ENCODE data around the gene FOLR1.
"Not testable (repeated sequence)": the region's sequence is repeated elsewhere in the genome, so short reads cannot be mapped to it uniquely, and the experiment has no call there.

The FOLR1 gene

GRCh38 chr11:72181553-72181958, 10.4 kb upstream of the FOLR1 start:
- not testable (repeated sequence) for DNase-seq (ENCODE audit: low read depth, low spot score)

GRCh38 chr11:72188267-72188666, 3.7 kb upstream of the FOLR1 start:
- no peak for DNase-seq (ENCODE audit: low read depth, low spot score)

GRCh38 chr11:72189455-72190250, 2.3 kb upstream of the FOLR1 start:
- no peak for DNase-seq (ENCODE audit: low read depth, low spot score)

DNA sequence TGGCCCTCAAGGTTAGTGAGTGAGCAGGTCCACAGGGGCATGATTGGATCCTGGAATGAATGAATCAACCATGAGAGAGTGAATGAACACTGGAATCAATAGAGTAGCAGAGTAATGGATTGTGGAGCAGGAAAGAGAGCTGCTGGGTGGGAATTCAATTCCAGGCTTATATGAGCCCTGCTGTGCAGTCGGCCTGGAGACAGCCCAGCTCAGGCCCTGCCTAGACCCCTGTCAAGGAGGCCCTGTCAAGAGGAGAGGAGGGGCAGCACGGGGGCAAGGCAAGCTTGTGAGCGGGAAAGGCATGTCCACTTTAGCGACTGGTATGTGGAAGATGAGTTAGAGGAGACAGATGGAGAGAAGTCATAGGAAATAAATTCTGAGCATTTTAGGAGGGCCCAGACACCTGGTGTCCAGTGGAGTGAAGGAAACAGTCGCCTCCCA, 1.3 kb upstream of the FOLR1 start:
- no peak for DNase-seq (ENCODE audit: low read depth, low spot score)

DNA sequence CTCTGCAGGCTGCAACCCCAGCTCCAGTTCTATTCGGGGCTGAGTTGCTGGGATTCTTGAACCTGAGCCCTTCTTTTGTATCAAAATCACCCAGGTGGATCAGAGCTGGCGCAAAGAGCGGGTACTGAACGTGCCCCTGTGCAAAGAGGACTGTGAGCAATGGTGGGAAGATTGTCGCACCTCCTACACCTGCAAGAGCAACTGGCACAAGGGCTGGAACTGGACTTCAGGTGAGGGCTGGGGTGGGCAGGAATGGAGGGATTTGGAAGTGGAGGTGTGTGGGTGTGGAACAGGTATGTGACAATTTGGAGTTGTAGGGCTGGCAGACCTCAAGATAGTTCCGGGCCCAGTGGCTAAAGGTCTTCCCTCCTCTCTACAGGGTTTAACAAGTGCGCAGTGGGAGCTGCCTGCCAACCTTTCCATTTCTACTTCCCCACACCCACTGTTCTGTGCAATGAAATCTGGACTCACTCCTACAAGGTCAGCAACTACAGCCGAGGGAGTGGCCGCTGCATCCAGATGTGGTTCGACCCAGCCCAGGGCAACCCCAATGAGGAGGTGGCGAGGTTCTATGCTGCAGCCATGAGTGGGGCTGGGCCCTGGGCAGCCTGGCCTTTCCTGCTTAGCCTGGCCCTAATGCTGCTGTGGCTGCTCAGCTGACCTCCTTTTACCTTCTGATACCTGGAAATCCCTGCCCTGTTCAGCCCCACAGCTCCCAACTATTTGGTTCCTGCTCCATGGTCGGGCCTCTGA, 3.8 kb downstream of the FOLR1 start:
- no peak for DNase-seq (ENCODE audit: low read depth, low spot score)

DNA sequence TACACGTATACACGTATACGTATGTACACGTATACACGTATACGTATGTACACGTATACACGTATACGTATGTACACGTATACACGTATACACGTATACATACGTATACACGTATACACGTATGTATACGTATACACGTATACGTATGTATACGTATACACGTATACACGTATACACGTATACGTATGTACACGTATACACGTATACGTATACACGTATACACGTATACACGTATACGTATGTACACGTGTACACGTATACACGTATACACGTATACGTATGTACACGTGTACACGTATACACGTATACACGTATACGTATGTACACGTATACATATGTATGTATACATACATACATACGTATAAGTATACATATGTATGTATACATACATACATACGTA, 9.5 kb downstream of the FOLR1 start:
- not testable (repeated sequence) for DNase-seq (ENCODE audit: low read depth, low spot score)

- no peak for DNase-seq (ENCODE audit: low read depth, low spot score)
These were observed 10.6 kb downstream of the FOLR1 start for GRCh38 chr11:72202571-72202970.

GRCh38 chr11:72203163-72203562, 11.2 kb downstream of the FOLR1 start:
- no peak for DNase-seq (ENCODE audit: low read depth, low spot score)

GRCh38 chr11:72204886-72205285, 12.9 kb downstream of the FOLR1 start:
- DNase-seq (ENCODE audit: low read depth, low spot score), result no peak

DNA sequence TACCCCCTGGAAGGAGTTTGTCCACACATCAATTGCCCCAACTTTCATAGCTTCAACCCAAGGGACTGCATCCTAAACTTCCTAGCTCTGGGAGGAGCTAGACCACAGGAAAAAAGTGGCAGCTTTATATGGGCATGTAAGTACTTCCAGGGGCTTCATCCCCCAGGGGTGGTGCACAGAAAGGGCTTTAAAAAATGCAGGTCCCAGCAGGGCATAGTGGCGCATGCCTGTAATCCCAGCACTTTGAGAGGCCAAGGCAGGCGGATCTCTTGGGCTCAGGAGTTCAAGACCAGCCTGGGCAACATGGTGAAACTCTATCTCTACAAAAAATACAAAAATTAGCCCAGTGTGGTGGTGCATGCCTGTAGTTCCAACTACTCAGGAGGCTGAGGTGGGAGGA, 14.9 kb downstream of the FOLR1 start:
- not testable (repeated sequence) for DNase-seq (ENCODE audit: low read depth, low spot score)

- no peak for DNase-seq (ENCODE audit: low read depth, low spot score)
These were observed 16.3 kb downstream of the FOLR1 start for GRCh38 chr11:72208281-72208680.

DNA sequence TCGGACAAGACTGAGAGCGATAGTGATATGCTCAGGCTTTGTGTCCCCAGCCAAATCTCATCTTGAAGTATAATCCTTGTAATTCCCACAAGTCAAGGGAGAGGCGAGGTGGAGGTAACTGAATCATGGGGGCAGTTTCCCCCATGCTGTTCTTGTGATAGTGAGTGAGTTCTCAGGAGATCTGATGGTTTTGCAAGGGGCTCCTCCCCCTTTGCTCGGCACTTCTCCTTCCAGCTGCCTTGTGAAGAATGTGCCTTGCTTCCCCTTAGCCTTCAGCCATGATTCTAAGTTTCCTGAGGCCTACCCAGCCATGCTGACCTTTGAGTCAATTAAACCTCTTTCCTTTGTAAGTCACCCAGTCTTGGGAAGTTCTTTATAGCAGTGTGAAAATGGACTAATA, 17.2 kb downstream of the FOLR1 start:
- DNase-seq (ENCODE audit: low read depth, low spot score), result no peak

DNA sequence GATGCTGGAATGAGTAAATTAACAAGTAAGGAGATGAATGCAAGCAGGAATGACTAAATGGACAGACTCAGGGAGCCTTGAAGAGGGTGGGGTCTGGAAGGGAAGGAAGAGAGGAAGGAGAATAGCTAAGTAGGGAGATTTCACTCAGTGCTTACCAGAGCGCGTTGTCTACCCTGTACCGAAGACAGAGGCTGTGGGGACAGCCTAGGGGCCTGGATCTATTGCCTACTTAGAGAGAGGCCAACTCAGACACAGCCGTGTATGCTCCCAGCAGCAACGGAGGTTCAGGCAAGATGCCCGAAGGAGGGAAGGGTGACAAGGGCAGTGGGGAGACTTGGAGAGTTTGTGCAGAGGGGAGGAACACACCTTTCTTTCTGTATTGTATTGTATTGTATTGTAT, 24.7 kb downstream of the FOLR1 start, which contains the start of gene FOLR2:
FOLR2 (plus strand) TSS at position 157 of the 400 bp plus-strand sequence. CDS start 1,791 bp downstream, outside the sequence.
- no peak for DNase-seq (ENCODE audit: low read depth, low spot score)

GRCh38 chr11:72217841-72218240, 25.9 kb downstream of the FOLR1 start:
- no peak for DNase-seq (ENCODE audit: low read depth, low spot score)

DNA sequence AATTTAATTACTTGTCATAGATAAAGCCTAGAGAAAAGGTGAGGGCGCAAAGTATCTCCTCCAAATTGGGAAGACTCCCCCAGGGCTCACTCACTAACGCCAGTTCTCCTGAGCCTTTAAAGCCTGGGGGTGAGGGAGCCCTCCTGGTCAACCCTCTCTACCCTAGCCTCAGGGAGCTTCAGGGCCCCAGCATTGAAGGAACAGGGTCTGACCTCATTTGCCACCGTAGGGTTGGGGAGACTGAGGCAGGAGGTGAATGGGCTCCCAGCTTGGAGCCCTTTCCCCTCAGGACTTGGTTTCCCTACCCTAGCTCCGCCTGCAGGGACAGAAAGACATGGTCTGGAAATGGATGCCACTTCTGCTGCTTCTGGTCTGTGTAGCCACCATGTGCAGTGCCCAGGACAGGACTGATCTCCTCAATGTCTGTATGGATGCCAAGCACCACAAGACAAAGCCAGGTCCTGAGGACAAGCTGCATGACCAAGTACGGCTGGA, 26.4 kb downstream of the FOLR1 start:
- no peak for DNase-seq (ENCODE audit: low read depth, low spot score)

- DNase-seq (ENCODE audit: low read depth, low spot score), result no peak
These were observed 28.9 kb downstream of the FOLR1 start for GRCh38 chr11:72220696-72221363.

- no peak for DNase-seq (ENCODE audit: low read depth, low spot score)
These were observed 29.6 kb downstream of the FOLR1 start for GRCh38 chr11:72221386-72222075.

- no peak for DNase-seq (ENCODE audit: low read depth, low spot score)
These were observed 30.4 kb downstream of the FOLR1 start for GRCh38 chr11:72222106-72222891.

DNA sequence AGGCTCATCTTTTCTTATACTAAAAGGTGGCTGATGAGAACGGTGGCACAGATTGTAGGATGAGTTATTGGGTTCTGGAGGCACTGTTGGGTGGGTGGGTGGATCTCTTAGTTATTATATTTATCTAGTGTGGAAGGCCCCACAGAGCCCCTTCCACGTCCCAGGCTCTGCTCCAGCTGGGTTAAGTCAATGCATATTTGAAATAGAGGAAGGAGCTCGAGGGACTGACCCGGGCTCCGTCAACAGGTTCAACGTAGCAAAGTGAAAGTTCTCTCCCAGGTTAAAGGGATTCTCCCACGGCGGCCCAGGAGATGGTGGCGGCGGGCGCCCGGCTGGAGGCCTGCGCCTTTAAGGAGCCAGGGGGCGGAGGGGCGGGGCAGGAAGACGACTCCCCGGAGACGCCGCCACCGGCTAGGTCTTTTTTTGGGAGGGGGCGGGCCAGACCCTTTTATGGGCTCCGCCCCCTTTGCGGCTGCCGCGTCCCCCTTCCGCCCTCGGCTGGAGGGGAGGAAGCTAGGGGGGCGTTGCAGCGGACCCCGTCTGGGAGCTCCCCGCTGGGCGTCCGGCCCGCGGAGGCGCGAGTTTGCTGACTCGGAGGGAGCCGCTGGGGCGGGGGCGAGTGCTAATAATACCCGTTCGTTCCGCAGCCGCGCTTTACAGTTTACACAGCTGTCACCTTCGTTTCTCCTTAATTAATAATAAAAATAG, 31.1 kb downstream of the FOLR1 start:
- peak; percentile 68 for DNase-seq (ENCODE audit: low read depth, low spot score)
